Mesenchymal stem cell (in vitro differentiated cells and primary cell): Measurements from ENCODE around the gene MTSS2.

Source experiments
- DNase-seq: peaks from one replicate; pipeline ENCODE4 v3.0.0-alpha.2; 2013
- H2AFZ ChIP-seq: one replicate; pipeline ENCODE4 v1.6.1; 2013; ENCODE audit warnings: low read depth, mild to moderate bottlenecking, control low read depth, inconsistent platforms, low read length, moderate library complexity
- H2AK5ac ChIP-seq: 2 replicates; pipeline ENCODE4 v1.6.1; 2013; ENCODE audit warnings: low read length, moderate library complexity, mild to moderate bottlenecking, inconsistent platforms; ENCODE audit not compliant: severe bottlenecking
- H2BK120ac ChIP-seq: one replicate; pipeline ENCODE4 v1.6.1; 2013; ENCODE audit warnings: low read depth, mild to moderate bottlenecking, inconsistent platforms, low read length, moderate library complexity
- H2BK12ac ChIP-seq, 2 experiments: one replicate each; pipeline ENCODE4 v1.6.1; 2013; ENCODE audit warnings: inconsistent platforms in 2 of 2, low read length in 2 of 2, mild to moderate bottlenecking in 2 of 2, moderate library complexity in 2 of 2, control low read depth in 1 of 2
- H2BK15ac ChIP-seq: one replicate; pipeline ENCODE4 v1.6.1; 2013; ENCODE audit warnings: mild to moderate bottlenecking, low read depth, inconsistent platforms; ENCODE audit not compliant: poor library complexity, severe bottlenecking
- H2BK5ac ChIP-seq: 2 replicates; pipeline ENCODE4 v1.6.1; 2013; ENCODE audit warnings: low read depth, mild to moderate bottlenecking, low read length, control low read depth, inconsistent platforms; ENCODE audit not compliant: poor library complexity, severe bottlenecking
- H3K14ac ChIP-seq, 2 experiments: one replicate each; pipeline ENCODE4 v1.6.1; 2013; ENCODE audit warnings: inconsistent platforms in 2 of 2, low read length in 2 of 2, control low read depth in 1 of 2, mild to moderate bottlenecking in 1 of 2, moderate library complexity in 1 of 2
- H3K18ac ChIP-seq, 2 experiments: one replicate each; pipeline ENCODE4 v1.6.1; 2013; ENCODE audit warnings: inconsistent platforms in 2 of 2, low read length in 2 of 2, control low read depth in 1 of 2, low read depth in 1 of 2, mild to moderate bottlenecking in 1 of 2
- H3K23ac ChIP-seq, 2 experiments: one replicate each; pipeline ENCODE4 v1.6.1; 2013; ENCODE audit warnings: inconsistent platforms in 2 of 2, low read length in 2 of 2, mild to moderate bottlenecking in 2 of 2, moderate library complexity in 2 of 2, control low read depth in 1 of 2
- H3K27ac ChIP-seq: 2 replicates; pipeline ENCODE4 v1.5.1; 2013; ENCODE audit warnings: mild to moderate bottlenecking, moderate library complexity, low read length, control low read depth, inconsistent platforms; ENCODE audit not compliant: poor library complexity, severe bottlenecking
- H3K27me3 ChIP-seq, 2 experiments: 2 replicates each; pipeline versions ENCODE4 v1.6.1 to v1.7.0; 2013; ENCODE audit warnings: low read length in 2 of 2, mild to moderate bottlenecking in 2 of 2, moderate library complexity in 2 of 2, control low read depth in 1 of 2, inconsistent platforms in 1 of 2; ENCODE audit not compliant: control insufficient read depth in 1 of 2, insufficient read depth in 1 of 2
- H3K36me3 ChIP-seq, 2 experiments: 2 replicates each; pipeline versions ENCODE4 v1.6.1 to v1.7.0; 2013; ENCODE audit warnings: low read length in 2 of 2, control low read depth in 1 of 2, inconsistent platforms in 1 of 2, low read depth in 1 of 2, mild to moderate bottlenecking in 1 of 2; ENCODE audit not compliant: insufficient read depth in 2 of 2, control insufficient read depth in 1 of 2
- H3K4ac ChIP-seq, 2 experiments: one replicate each; pipeline ENCODE4 v1.6.1; 2013; ENCODE audit warnings: inconsistent platforms in 2 of 2, low read length in 2 of 2, mild to moderate bottlenecking in 2 of 2, moderate library complexity in 2 of 2, control low read depth in 1 of 2, low read depth in 1 of 2
- H3K4me1 ChIP-seq: 2 replicates; pipeline ENCODE4 v1.6.1; 2013; ENCODE audit warnings: low read depth, low read length, control low read depth; ENCODE audit not compliant: control insufficient read depth, insufficient read depth
- H3K4me2 ChIP-seq: 2 replicates; pipeline ENCODE4 v1.6.1; 2013; ENCODE audit warnings: low read length, mild to moderate bottlenecking, inconsistent platforms; ENCODE audit not compliant: poor library complexity, severe bottlenecking
- H3K4me3 ChIP-seq, 2 experiments: 2 replicates each; pipeline versions ENCODE4 v1.5.1 to v1.7.0; 2013; ENCODE audit warnings: low read length in 2 of 2, mild to moderate bottlenecking in 2 of 2, control low read depth in 1 of 2, low read depth in 1 of 2; ENCODE audit not compliant: insufficient read depth in 1 of 2
- H3K79me1 ChIP-seq: replicated peaks from 2 replicates; pipeline ENCODE4 v1.6.1; 2013; ENCODE audit warnings: mild to moderate bottlenecking, control low read depth, low read length, inconsistent platforms; ENCODE audit not compliant: poor library complexity, severe bottlenecking
- H3K9ac ChIP-seq: 2 replicates; pipeline ENCODE4 v1.7.0; 2013; ENCODE audit warnings: mild to moderate bottlenecking, low read length, moderate library complexity
- H3K9me3 ChIP-seq: 2 replicates; pipeline ENCODE4 v1.7.0; 2013; ENCODE audit warnings: mild to moderate bottlenecking, low read length; ENCODE audit not compliant: control insufficient read depth
- H4K8ac ChIP-seq: one replicate; pipeline ENCODE4 v1.6.1; 2013; ENCODE audit warnings: inconsistent platforms, mild to moderate bottlenecking, low read length, moderate library complexity
- H4K91ac ChIP-seq: one replicate; pipeline ENCODE4 v1.6.1; 2013; ENCODE audit warnings: mild to moderate bottlenecking, low read length, inconsistent platforms
- WGBS: methylation state at CpG from one replicate; pipeline ENCODE4 v1.1.7; 2013; ENCODE audit warnings: mixed read lengths; 5-methylcytosine and 5-hydroxymethylcytosine counted together

MTSS2 gene

GRCh38 chr16:70696952-70697593, 11.2 kb upstream of the MTSS2 start:
- no peaks in the 10 kb centered on the region for H3K27me3 ChIP-seq
- peak overlapping the region; percentile 59 to 74 for H2BK12ac ChIP-seq
- no peak overlapping the region for H3K4me3 ChIP-seq
- H4K8ac ChIP-seq, result peak overlapping the region; percentile 66
- H3K27ac ChIP-seq, result no peak overlapping the region
- H3K4ac ChIP-seq, result peak overlapping the region in 1 of 2 experiments; percentile 12
- peak overlapping the region; percentile 44 for H2BK15ac ChIP-seq
- H3K14ac ChIP-seq, result peak overlapping the region in 1 of 2 experiments; percentile 27
- WGBS, result 84% methylated on average over 16 of the region's 19 CpGs
- H3K79me1 ChIP-seq, result peaks cover 8% of the 10 kb centered on the region
- H2BK120ac ChIP-seq, result peak overlapping the region; percentile 55
- H2AK5ac ChIP-seq, result peak overlapping the region; percentile 54
- H3K9ac ChIP-seq, result no peak overlapping the region
- H4K91ac ChIP-seq, result peak overlapping the region; percentile 84
- H3K18ac ChIP-seq, result peak overlapping the region; percentile 25 to 69
- peak overlapping the region; percentile 80 for H2BK5ac ChIP-seq
- no peaks in the 10 kb centered on the region for H3K9me3 ChIP-seq
- H3K4me1 ChIP-seq, result peaks cover 87% of the 10 kb centered on the region
- no peak for DNase-seq
- H3K36me3 ChIP-seq, result peaks cover 6 to 19% of the 10 kb centered on the region in 2 experiments
- H2AFZ ChIP-seq, result no peak overlapping the region
- no peak overlapping the region for H3K23ac ChIP-seq
- H3K4me2 ChIP-seq, result no peak overlapping the region

- Histone ChIP-seq H3K4ac (peak overlapping the region in 1 of 2 experiments; percentile 42), H4K8ac (no peak overlapping the region), H3K27me3 (no peaks in the 10 kb centered on the region), H3K14ac (no peak overlapping the region), H2BK120ac (no peak overlapping the region), H3K4me2 (no peak overlapping the region), H2AK5ac (peak overlapping the region; percentile 54), H2BK12ac (peak overlapping the region in 1 of 2 experiments; percentile 50), H2BK15ac (no peak overlapping the region), H2AFZ (no peak overlapping the region), H3K79me1 (peaks cover 6% of the 10 kb centered on the region), H3K9me3 (no peaks in the 10 kb centered on the region), H4K91ac (no peak overlapping the region), H2BK5ac (no peak overlapping the region), H3K27ac (no peak overlapping the region), H3K4me3 (no peak overlapping the region), H3K9ac (no peak overlapping the region), H3K18ac (peak overlapping the region in 1 of 2 experiments; percentile 69), H3K36me3 (peaks cover 6 to 23% of the 10 kb centered on the region in 2 experiments), H3K4me1 (peaks cover 86% of the 10 kb centered on the region), H3K23ac (no peak overlapping the region)
- DNase-seq, result no peak
- 100% methylated on average over 8 of the region's 8 CpGs for WGBS
Observed at GRCh38 chr16:70696355-70696754, 10.5 kb upstream of the MTSS2 start.

GRCh38 chr16:70695331-70696070, 9.6 kb upstream of the MTSS2 start:
- DNase-seq, result peak; percentile 36
- Histone ChIP-seq H3K9ac (no peak overlapping the region), H3K18ac (peak overlapping the region; percentile 0 to 34), H4K91ac (peak overlapping the region; percentile 95), H2BK5ac (peak overlapping the region; percentile 58), H3K36me3 (peaks cover 6 to 25% of the 10 kb centered on the region in 2 experiments), H2AFZ (no peak overlapping the region), H3K27ac (peak overlapping the region; percentile 60), H3K4me3 (no peak overlapping the region), H3K27me3 (no peaks in the 10 kb centered on the region), H2BK15ac (peak overlapping the region; percentile 90), H4K8ac (peak overlapping the region; percentile 88), H3K4me1 (peaks cover 82% of the 10 kb centered on the region), H3K4me2 (no peak overlapping the region), H2BK120ac (peak overlapping the region; percentile 81), H3K4ac (peak overlapping the region; percentile 29 to 93), H3K9me3 (no peaks in the 10 kb centered on the region), H3K14ac (peak overlapping the region in 1 of 2 experiments; percentile 21), H3K79me1 (no peaks in the 10 kb centered on the region), H2AK5ac (peak overlapping the region; percentile 93), H3K23ac (no peak overlapping the region), H2BK12ac (peak overlapping the region; percentile 17 to 82)
- 65% methylated on average over 13 of the region's 14 CpGs for WGBS

GRCh38 chr16:70694868-70695218, 9.0 kb upstream of the MTSS2 start:
- Histone ChIP-seq H4K91ac (peak overlapping the region; percentile 92), H3K4me1 (peaks cover 78% of the 10 kb centered on the region), H3K14ac (no peak overlapping the region), H2BK12ac (peak overlapping the region; percentile 91 to 93), H3K27ac (peak overlapping the region; percentile 89), H3K27me3 (no peaks in the 10 kb centered on the region), H3K9me3 (no peaks in the 10 kb centered on the region), H3K36me3 (peaks cover 6 to 31% of the 10 kb centered on the region in 2 experiments), H2BK5ac (no peak overlapping the region), H2BK120ac (peak overlapping the region; percentile 82), H2AK5ac (peak overlapping the region; percentile 88), H3K9ac (no peak overlapping the region), H3K79me1 (no peaks in the 10 kb centered on the region), H2BK15ac (peak overlapping the region; percentile 94), H3K23ac (no peak overlapping the region), H3K4me3 (no peak overlapping the region), H3K4me2 (no peak overlapping the region), H4K8ac (no peak overlapping the region), H2AFZ (no peak overlapping the region), H3K18ac (peak overlapping the region; percentile 69 to 72), H3K4ac (peak overlapping the region; percentile 12 to 94)
- 86% methylated on average over 4 of the region's 4 CpGs for WGBS
- no peak for DNase-seq
